Colonic mucosa (tissue), 4 donors: ENCODE measurements around the gene AFAP1L2. TPM values are rescaled to one million over a fixed set of nuclear protein-coding genes. Genes with fewer than 3 reads are reported as not detected.

Source experiments
- DNase-seq: peaks from one replicate; pipeline ENCODE4 v3.0.0-alpha.2; 2020
- H3K27ac ChIP-seq: fragments of 200-600 bp; one replicate; pipeline ENCODE4 v1.8.0; 2021
- H3K27me3 ChIP-seq: fragments of 200-600 bp; one replicate; pipeline ENCODE4 v1.8.0; 2021
- H3K36me3 ChIP-seq: fragments of 200-600 bp; one replicate; pipeline ENCODE4 v1.8.0; 2021
- H3K4me1 ChIP-seq: fragments of 200-600 bp; one replicate; pipeline ENCODE4 v1.8.0; 2021; ENCODE audit warnings: mild to moderate bottlenecking
- H3K4me3 ChIP-seq: fragments of 200-600 bp; one replicate; pipeline ENCODE4 v1.8.0; 2021
- H3K9ac ChIP-seq, 2 donors: one replicate each; pipeline ENCODE4 v1.7.0; 2013; ENCODE audit warnings: control low read depth in 2 of 2, low read depth in 2 of 2, low read length in 2 of 2
- H3K9me3 ChIP-seq: fragments of 200-600 bp; one replicate; pipeline ENCODE4 v1.8.0; 2021
- CTCF ChIP-seq: fragments of 200-600 bp; IDR thresholded peaks from one replicate; pipeline ENCODE4 v1.8.0; 2022; ENCODE audit warnings: antibody characterized with exemption, mild to moderate bottlenecking
- intact Hi-C: fragments of 100-400 bp; cut with DNase I; formaldehyde crosslinking; loops from one replicate; pipeline ENCODE4 v1.14.1; 2022
- total RNA-seq, 2 donors: library from RNA; stranded (reverse); fragmentation: NEBNext Ultra II Directional in 1 of 2; extraction: Animal tissue kit (Norgen Biotek cat#: 25700) in 1 of 2; gene quantifications; one replicate each; pipeline ENCODE4 v1.2.1, GENCODE V29; 2021
- donor health status: healthy.
- donor health status: DM: no; HTN: no; CAD: no.
- donor health status: DM: no; HTN: no; CAD: no.

AFAP1L2 gene
- total RNA-seq, 2 donors from 2014 or later = 7.9 to 13.7 TPM

GRCh38 chr10:114406455-114406854, 2.2 kb upstream of the AFAP1L2 start:
- no peak overlapping the region for H3K27ac ChIP-seq
- no peaks in the 10 kb centered on the region for H3K36me3 ChIP-seq
- H3K4me1 ChIP-seq = no peaks in the 10 kb centered on the region
- H3K4me3 ChIP-seq = no peak overlapping the region
- H3K9me3 ChIP-seq = no peaks in the 10 kb centered on the region
- intact Hi-C loops = no loop called here
- TF ChIP-seq CTCF = no peak
- H3K9ac ChIP-seq = no peak overlapping the region
- no peak for DNase-seq
- peaks cover 14% of the 10 kb centered on the region for H3K27me3 ChIP-seq

GRCh38 chr10:114405011-114405350, 679 bp upstream of the AFAP1L2 start:
- Histone ChIP-seq H3K36me3 (no peaks in the 10 kb centered on the region), H3K27ac (peak overlapping the region; percentile 65), H3K27me3 (peaks cover 14% of the 10 kb centered on the region), H3K4me3 (peak overlapping the region; percentile 55), H3K9me3 (no peaks in the 10 kb centered on the region), H3K9ac (peak overlapping the region; percentile 62 to 81), H3K4me1 (no peaks in the 10 kb centered on the region)
- DNase-seq = peak; percentile 76
- intact Hi-C loops = no loop called here
- no peak for TF ChIP-seq CTCF

- TF ChIP-seq CTCF = no peak
- Histone ChIP-seq H3K4me1 (no peaks in the 10 kb centered on the region), H3K36me3 (no peaks in the 10 kb centered on the region), H3K9me3 (no peaks in the 10 kb centered on the region), H3K9ac (peak overlapping the region; percentile 62 to 81), H3K27ac (peak overlapping the region; percentile 65), H3K27me3 (peaks cover 14% of the 10 kb centered on the region), H3K4me3 (peak overlapping the region; percentile 55)
- intact Hi-C loops = no loop called here
- peak; percentile 34 for DNase-seq
Measured at GRCh38 chr10:114403541-114404161, 651 bp downstream of the AFAP1L2 start.

- Histone ChIP-seq H3K4me3 (peak overlapping the region; percentile 55), H3K27ac (peak overlapping the region; percentile 65), H3K9me3 (no peaks in the 10 kb centered on the region), H3K36me3 (no peaks in the 10 kb centered on the region), H3K4me1 (no peaks in the 10 kb centered on the region), H3K9ac (peak overlapping the region; percentile 62 to 81), H3K27me3 (peaks cover 14% of the 10 kb centered on the region)
- TF ChIP-seq CTCF = no peak
- DNase-seq = no peak
- intact Hi-C loops = no loop called here
Measured at GRCh38 chr10:114402871-114403540, 1.3 kb downstream of the AFAP1L2 start.

- Histone ChIP-seq H3K4me3 (no peak overlapping the region), H3K4me1 (no peaks in the 10 kb centered on the region), H3K36me3 (no peaks in the 10 kb centered on the region), H3K27me3 (peaks cover 14% of the 10 kb centered on the region), H3K27ac (no peak overlapping the region), H3K9ac (peak overlapping the region in 1 of 2 donors; percentile 62), H3K9me3 (no peaks in the 10 kb centered on the region)
- intact Hi-C loops = no loop called here
- TF ChIP-seq CTCF = no peak
- DNase-seq = no peak
Measured at GRCh38 chr10:114402233-114402632, 2.1 kb downstream of the AFAP1L2 start.
